Neural cell (in vitro differentiated cells): ENCODE results near the gene CIT. TPM values are rescaled to one million over a fixed set of nuclear protein-coding genes. Genes with fewer than 3 reads are reported as not detected.

Experiments
- H2AFZ ChIP-seq: fragments of 200-600, 300-800 bp; sonication (generic), shearing (Covaris generic); 2 replicates; pipeline ENCODE4 v1.6.0; 2014; ENCODE audit warnings: low read depth, mild to moderate bottlenecking, antibody characterized with exemption, low read length, moderate library complexity
- H3F3A ChIP-seq: fragments of 200-600 bp; shearing (Covaris generic); 2 replicates; pipeline ENCODE4 v1.6.1; 2016; ENCODE audit warnings: mild to moderate bottlenecking, moderate library complexity, mixed read lengths, antibody characterized with exemption, low read length; ENCODE audit not compliant: insufficient read depth, poor library complexity, severe bottlenecking
- H3K27ac ChIP-seq: fragments of 200-600, 300-800 bp; sonication (generic), shearing (Covaris generic); 2 replicates; pipeline ENCODE4 v1.5.1; 2014; ENCODE audit warnings: mild to moderate bottlenecking, low read length, moderate library complexity
- H3K27me3 ChIP-seq: fragments of 300-800, 200-600 bp; sonication (generic), shearing (Covaris generic); 2 replicates; pipeline ENCODE4 v1.6.0; 2014; ENCODE audit warnings: mild to moderate bottlenecking, low read depth, low read length, moderate library complexity; ENCODE audit not compliant: insufficient read depth
- H3K36me3 ChIP-seq: fragments of 300-800, 200-600 bp; sonication (generic), shearing (Covaris generic); 2 replicates; pipeline ENCODE4 v1.5.1; 2014; ENCODE audit warnings: mild to moderate bottlenecking, antibody characterized with exemption, low read length, moderate library complexity; ENCODE audit not compliant: insufficient read depth
- H3K4me2 ChIP-seq: fragments of 300-800, 200-600 bp; sonication (generic), shearing (Covaris generic); 2 replicates; pipeline ENCODE4 v1.6.0; 2014; ENCODE audit warnings: mild to moderate bottlenecking, low read length
- H3K4me3 ChIP-seq: fragments of 300-800, 200-600 bp; sonication (generic), shearing (Covaris generic); 2 replicates; pipeline ENCODE4 v1.5.1; 2014; ENCODE audit warnings: mild to moderate bottlenecking, low read length, moderate library complexity
- H3K79me2 ChIP-seq: fragments of 200-600 bp; shearing (Covaris generic); replicated peaks from 2 replicates; pipeline ENCODE4 v1.6.0; 2014; ENCODE audit warnings: mild to moderate bottlenecking, low read length, moderate library complexity; ENCODE audit not compliant: insufficient read depth
- H3K9ac ChIP-seq: fragments of 300-800, 200-600 bp; sonication (generic), shearing (Covaris generic); 2 replicates; pipeline ENCODE4 v1.6.1; 2016; ENCODE audit warnings: mild to moderate bottlenecking, low read length, mixed read lengths
- H3K9me2 ChIP-seq: fragments of 200-600 bp; shearing (Covaris generic); 2 replicates; pipeline ENCODE4 v1.6.1; 2016; ENCODE audit warnings: mild to moderate bottlenecking, low read length, mixed read lengths; ENCODE audit not compliant: insufficient read depth
- H3K9me3 ChIP-seq: fragments of 200-600, 300-800 bp; sonication (generic), shearing (Covaris generic); 2 replicates; pipeline ENCODE4 v1.6.1; 2016; ENCODE audit warnings: mild to moderate bottlenecking, mixed run types, low read length, moderate library complexity, mixed read lengths
- H4K20me1 ChIP-seq: fragments of 200-600 bp; shearing (Covaris generic); 2 replicates; pipeline ENCODE4 v1.6.1; 2016; ENCODE audit warnings: mild to moderate bottlenecking, mixed run types; ENCODE audit not compliant: insufficient read depth
- EP300 ChIP-seq: fragments of 450-650 bp; conservative IDR thresholded peaks from 2 replicates; pipeline ENCODE4 v1.6.1; 2014; ENCODE audit warnings: antibody characterized with exemption, mild to moderate bottlenecking, moderate library complexity; ENCODE audit not compliant: poor library complexity, severe bottlenecking
- EZH2 ChIP-seq: fragments of 200-600, 300-800 bp; shearing (Covaris generic), sonication (generic); IDR thresholded peaks from 2 replicates; pipeline ENCODE4 v1.6.1; 2014; ENCODE audit warnings: antibody characterized with exemption, low read length, borderline replicate concordance, mild to moderate bottlenecking; ENCODE audit not compliant: insufficient read depth, poor library complexity, severe bottlenecking
- MXI1 ChIP-seq: fragments of 450-650 bp; conservative IDR thresholded peaks from 2 replicates; pipeline ENCODE4 v1.6.1; 2014; ENCODE audit warnings: antibody characterized with exemption, mild to moderate bottlenecking; ENCODE audit not compliant: poor library complexity, severe bottlenecking
- POLR2AphosphoS5 ChIP-seq: IDR thresholded peaks from 2 replicates; pipeline ENCODE4 v1.6.1; 2012
- RAD21 ChIP-seq: fragments of 450-650 bp; conservative IDR thresholded peaks from 2 replicates; pipeline ENCODE4 v1.6.1; 2014; ENCODE audit warnings: antibody characterized with exemption, mild to moderate bottlenecking, moderate library complexity
- SMC3 ChIP-seq: fragments of 450-650 bp; conservative IDR thresholded peaks from 2 replicates; pipeline ENCODE4 v1.6.1; 2014; ENCODE audit warnings: antibody characterized with exemption, mild to moderate bottlenecking, moderate library complexity; ENCODE audit not compliant: poor library complexity
- TAF1 ChIP-seq: IDR thresholded peaks from 2 replicates; pipeline ENCODE4 v1.6.1; 2012; ENCODE audit warnings: low read depth
- polyA plus RNA-seq: library from polyadenylated mRNA; depleted of rRNA; stranded (reverse); fragments of >200 nt; gene quantifications from 2 replicates; pipeline ENCODE4 v1.2.3, GENCODE V29; 2014
- TF ChIP-seq, protein P1 (sequence below): IDR thresholded peaks from 2 replicates; pipeline ENCODE4 v1.6.1; 2012; ENCODE audit warnings: borderline replicate concordance
- TF ChIP-seq, protein P2 (sequence below): fragments of 450-650 bp; IDR thresholded peaks from 2 replicates; pipeline ENCODE4 v1.5.1; 2014; ENCODE audit warnings: antibody characterized with exemption, mild to moderate bottlenecking, moderate library complexity; ENCODE audit not compliant: poor library complexity, severe bottlenecking

Gene CIT
- polyA plus RNA-seq, 1 donor from 2014 or later = 3.3 TPM

DNA sequence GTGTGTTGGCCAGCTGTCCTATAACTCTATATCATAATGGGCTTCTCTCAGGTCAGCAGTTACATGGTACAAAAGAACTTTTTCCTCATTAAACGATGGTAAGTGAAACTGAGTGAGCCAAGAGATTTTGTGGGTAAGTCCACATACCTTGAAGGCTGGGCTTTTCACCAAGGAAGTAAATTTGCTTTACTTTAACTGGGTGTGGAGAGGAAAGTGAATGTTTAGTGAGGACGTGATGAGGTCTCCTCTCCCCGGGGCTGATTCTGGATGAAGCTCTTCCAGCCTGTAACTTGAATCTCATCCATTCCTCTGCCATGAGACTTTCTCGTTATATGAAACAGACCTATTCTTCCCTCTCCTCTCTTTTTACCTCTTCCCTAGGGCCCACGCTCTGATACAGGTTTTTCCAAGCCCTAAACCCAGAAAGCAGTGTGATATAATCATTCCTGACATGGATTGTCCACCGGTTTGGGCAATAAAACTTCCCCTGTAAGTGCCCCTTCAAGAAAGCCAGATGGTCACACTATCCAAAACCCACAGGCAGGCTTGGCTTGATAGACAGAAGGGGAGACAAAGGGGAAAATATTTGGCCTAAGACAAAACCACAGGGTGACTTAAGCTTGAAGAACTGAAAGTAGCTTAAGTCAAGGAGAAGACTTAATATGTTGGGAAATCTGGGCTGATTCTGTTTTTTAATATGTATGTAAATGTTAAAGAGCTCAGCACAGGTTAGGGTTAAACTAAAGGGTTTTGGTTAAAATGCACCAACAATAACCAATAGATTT is 50.3 kb downstream of the CIT start:
- Histone ChIP-seq H3F3A (no peaks in the 10 kb centered on the region), H3K9ac (no peak overlapping the region), H3K79me2 (no peaks in the 10 kb centered on the region), H3K4me2 (no peak overlapping the region), H3K9me2 (no peaks in the 10 kb centered on the region), H4K20me1 (no peaks in the 10 kb centered on the region), H3K4me3 (no peak overlapping the region), H3K9me3 (no peaks in the 10 kb centered on the region), H2AFZ (no peak overlapping the region), H3K36me3 (no peaks in the 10 kb centered on the region), H3K27me3 (no peaks in the 10 kb centered on the region), H3K27ac (no peak overlapping the region)
- TF ChIP-seq, protein P1, sequence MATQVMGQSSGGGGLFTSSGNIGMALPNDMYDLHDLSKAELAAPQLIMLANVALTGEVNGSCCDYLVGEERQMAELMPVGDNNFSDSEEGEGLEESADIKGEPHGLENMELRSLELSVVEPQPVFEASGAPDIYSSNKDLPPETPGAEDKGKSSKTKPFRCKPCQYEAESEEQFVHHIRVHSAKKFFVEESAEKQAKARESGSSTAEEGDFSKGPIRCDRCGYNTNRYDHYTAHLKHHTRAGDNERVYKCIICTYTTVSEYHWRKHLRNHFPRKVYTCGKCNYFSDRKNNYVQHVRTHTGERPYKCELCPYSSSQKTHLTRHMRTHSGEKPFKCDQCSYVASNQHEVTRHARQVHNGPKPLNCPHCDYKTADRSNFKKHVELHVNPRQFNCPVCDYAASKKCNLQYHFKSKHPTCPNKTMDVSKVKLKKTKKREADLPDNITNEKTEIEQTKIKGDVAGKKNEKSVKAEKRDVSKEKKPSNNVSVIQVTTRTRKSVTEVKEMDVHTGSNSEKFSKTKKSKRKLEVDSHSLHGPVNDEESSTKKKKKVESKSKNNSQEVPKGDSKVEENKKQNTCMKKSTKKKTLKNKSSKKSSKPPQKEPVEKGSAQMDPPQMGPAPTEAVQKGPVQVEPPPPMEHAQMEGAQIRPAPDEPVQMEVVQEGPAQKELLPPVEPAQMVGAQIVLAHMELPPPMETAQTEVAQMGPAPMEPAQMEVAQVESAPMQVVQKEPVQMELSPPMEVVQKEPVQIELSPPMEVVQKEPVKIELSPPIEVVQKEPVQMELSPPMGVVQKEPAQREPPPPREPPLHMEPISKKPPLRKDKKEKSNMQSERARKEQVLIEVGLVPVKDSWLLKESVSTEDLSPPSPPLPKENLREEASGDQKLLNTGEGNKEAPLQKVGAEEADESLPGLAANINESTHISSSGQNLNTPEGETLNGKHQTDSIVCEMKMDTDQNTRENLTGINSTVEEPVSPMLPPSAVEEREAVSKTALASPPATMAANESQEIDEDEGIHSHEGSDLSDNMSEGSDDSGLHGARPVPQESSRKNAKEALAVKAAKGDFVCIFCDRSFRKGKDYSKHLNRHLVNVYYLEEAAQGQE = no peak
- TF ChIP-seq EZH2 (no peak), SMC3 (no peak), RAD21 (no peak), POLR2AphosphoS5 (no peak), TAF1 (no peak), EP300 (no peak), MXI1 (no peak)
- TF ChIP-seq, protein P2, sequence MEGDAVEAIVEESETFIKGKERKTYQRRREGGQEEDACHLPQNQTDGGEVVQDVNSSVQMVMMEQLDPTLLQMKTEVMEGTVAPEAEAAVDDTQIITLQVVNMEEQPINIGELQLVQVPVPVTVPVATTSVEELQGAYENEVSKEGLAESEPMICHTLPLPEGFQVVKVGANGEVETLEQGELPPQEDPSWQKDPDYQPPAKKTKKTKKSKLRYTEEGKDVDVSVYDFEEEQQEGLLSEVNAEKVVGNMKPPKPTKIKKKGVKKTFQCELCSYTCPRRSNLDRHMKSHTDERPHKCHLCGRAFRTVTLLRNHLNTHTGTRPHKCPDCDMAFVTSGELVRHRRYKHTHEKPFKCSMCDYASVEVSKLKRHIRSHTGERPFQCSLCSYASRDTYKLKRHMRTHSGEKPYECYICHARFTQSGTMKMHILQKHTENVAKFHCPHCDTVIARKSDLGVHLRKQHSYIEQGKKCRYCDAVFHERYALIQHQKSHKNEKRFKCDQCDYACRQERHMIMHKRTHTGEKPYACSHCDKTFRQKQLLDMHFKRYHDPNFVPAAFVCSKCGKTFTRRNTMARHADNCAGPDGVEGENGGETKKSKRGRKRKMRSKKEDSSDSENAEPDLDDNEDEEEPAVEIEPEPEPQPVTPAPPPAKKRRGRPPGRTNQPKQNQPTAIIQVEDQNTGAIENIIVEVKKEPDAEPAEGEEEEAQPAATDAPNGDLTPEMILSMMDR = no peak

DNA sequence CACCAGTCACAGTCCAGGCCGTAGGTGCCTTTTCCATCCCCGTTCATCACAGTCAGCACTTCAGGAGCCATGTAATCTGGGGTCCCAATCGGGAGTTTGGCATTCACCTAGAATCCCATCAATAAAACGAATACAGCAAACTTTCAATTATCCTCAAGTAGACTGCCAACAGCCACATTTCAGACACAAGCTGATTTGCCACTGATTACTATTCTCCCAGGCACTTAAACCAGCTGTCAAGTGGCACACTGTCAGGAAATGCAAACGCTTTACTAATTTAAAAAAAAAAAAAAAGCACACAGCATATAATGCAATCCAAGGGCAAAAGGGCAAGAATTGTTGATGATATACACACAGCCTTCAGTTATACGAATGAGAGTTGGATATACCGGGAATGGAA is 51.9 kb downstream of the CIT start:
- no peak overlapping the region for H3K4me3 ChIP-seq
- no peaks in the 10 kb centered on the region for H4K20me1 ChIP-seq
- no peaks in the 10 kb centered on the region for H3K79me2 ChIP-seq
- no peak overlapping the region for H3K4me2 ChIP-seq
- H3K9me2 ChIP-seq = no peaks in the 10 kb centered on the region
- H3K9me3 ChIP-seq = no peaks in the 10 kb centered on the region
- H3K27me3 ChIP-seq = no peaks in the 10 kb centered on the region
- TF ChIP-seq POLR2AphosphoS5 (no peak), RAD21 (no peak), SMC3 (no peak), EZH2 (no peak), TAF1 (no peak), MXI1 (no peak), EP300 (no peak)
- TF ChIP-seq, protein P2 = no peak
- TF ChIP-seq, protein P1 = no peak
- no peak overlapping the region for H3K9ac ChIP-seq
- no peak overlapping the region for H2AFZ ChIP-seq
- H3K36me3 ChIP-seq = no peaks in the 10 kb centered on the region
- H3K27ac ChIP-seq = no peak overlapping the region
- H3F3A ChIP-seq = no peaks in the 10 kb centered on the region
